ENCODE data around the gene OPTN. TPM values are rescaled to one million over a fixed set of nuclear protein-coding genes. Genes with fewer than 3 reads are reported as not detected.

Gene OPTN
- total RNA-seq, 3 donors from 2014 or later (not counting 1 experiment from before 2014, with no cell fraction given), result 140 to 177 (median 161) TPM

DNA sequence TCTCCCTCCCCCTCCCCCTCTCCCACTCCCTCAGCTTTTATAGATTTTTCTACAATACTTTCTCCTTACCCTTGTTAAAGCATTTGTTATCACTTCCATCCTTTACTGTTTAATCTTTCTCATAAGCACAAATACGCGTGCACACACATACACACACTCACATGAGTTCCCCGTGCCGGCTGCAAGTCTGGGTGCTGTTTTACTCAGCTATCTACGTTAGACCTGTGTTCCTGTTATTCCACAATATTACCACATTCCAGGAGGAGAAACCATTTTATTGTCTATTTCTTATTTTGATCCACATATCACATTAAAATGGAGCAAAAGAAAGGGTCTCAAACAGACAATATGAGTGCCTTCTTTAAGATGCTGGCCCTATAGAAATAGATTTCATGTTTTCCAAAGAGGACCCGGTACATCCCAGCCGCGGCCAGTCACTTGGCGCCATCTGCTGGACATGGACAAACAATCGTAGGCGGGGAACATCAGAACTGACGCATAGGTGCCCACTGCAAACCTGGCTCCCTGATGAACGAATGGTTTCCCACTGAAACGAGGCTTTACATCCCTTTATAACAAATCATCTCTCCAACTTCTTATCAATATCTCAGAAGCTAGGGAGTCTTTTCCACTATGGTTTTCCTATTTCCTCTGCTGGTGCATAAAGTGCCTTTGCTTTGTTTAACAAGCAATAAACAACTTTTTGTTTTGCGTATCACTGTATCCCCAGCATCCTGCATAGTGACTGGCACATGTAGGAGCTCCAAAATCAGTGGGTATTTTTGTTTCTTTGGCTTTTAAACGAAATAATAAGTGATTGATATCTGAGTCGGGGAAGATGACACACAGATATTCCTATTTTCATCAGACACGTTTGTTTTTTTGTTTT lies 25.2 kb upstream of the OPTN start:
- Histone ChIP-seq H3K4me3 (ENCODE audit: low read length) (no peak overlapping the region), H3K9me3 (ENCODE audit: control insufficient read depth, insufficient read depth, low read length) (peaks cover 8% of the 10 kb centered on the region), H3K4me1 (ENCODE audit: control insufficient read depth, insufficient read depth, low read length) (no peaks in the 10 kb centered on the region), H3K27me3 (ENCODE audit: control insufficient read depth, insufficient read depth, low read length) (peaks cover 7% of the 10 kb centered on the region), H3K27ac (ENCODE audit: low read length) (no peak overlapping the region), H3K36me3 (ENCODE audit: control insufficient read depth, insufficient read depth, low read length) (no peaks in the 10 kb centered on the region)
- TF ChIP-seq, protein P1, sequence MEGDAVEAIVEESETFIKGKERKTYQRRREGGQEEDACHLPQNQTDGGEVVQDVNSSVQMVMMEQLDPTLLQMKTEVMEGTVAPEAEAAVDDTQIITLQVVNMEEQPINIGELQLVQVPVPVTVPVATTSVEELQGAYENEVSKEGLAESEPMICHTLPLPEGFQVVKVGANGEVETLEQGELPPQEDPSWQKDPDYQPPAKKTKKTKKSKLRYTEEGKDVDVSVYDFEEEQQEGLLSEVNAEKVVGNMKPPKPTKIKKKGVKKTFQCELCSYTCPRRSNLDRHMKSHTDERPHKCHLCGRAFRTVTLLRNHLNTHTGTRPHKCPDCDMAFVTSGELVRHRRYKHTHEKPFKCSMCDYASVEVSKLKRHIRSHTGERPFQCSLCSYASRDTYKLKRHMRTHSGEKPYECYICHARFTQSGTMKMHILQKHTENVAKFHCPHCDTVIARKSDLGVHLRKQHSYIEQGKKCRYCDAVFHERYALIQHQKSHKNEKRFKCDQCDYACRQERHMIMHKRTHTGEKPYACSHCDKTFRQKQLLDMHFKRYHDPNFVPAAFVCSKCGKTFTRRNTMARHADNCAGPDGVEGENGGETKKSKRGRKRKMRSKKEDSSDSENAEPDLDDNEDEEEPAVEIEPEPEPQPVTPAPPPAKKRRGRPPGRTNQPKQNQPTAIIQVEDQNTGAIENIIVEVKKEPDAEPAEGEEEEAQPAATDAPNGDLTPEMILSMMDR (IDR thresholded peaks at IDR 0.05), result peak; percentile 73
- Mint-ChIP-seq H3K4me1 (peaks cover 0 to 7% of the 10 kb centered on the region in 2 donors), H3K4me3 (no peak overlapping the region), H3K36me3 (no peaks in the 10 kb centered on the region), H3K27me3 (ENCODE audit: low read depth in 2 of 2) (peaks cover 18 to 28% of the 10 kb centered on the region in 2 donors), H3K9me3 (peaks cover 2 to 4% of the 10 kb centered on the region in 2 donors), H3K27ac (no peak overlapping the region)
- 30% methylated on average over 16 of the region's 18 CpGs for WGBS (ENCODE audit: insufficient coverage)
- intact Hi-C loops (cut with micrococcal nuclease), result loop anchor here (5.0 to 10.0 kb wide), 2 partner anchors 173 to 290 kb away; no protein-coding TSS in a partner anchor
- ATAC-seq (peak in 2 of 3 donors; percentile 52 to 83), DNase-seq (peak; percentile 37 to 63)

DNA sequence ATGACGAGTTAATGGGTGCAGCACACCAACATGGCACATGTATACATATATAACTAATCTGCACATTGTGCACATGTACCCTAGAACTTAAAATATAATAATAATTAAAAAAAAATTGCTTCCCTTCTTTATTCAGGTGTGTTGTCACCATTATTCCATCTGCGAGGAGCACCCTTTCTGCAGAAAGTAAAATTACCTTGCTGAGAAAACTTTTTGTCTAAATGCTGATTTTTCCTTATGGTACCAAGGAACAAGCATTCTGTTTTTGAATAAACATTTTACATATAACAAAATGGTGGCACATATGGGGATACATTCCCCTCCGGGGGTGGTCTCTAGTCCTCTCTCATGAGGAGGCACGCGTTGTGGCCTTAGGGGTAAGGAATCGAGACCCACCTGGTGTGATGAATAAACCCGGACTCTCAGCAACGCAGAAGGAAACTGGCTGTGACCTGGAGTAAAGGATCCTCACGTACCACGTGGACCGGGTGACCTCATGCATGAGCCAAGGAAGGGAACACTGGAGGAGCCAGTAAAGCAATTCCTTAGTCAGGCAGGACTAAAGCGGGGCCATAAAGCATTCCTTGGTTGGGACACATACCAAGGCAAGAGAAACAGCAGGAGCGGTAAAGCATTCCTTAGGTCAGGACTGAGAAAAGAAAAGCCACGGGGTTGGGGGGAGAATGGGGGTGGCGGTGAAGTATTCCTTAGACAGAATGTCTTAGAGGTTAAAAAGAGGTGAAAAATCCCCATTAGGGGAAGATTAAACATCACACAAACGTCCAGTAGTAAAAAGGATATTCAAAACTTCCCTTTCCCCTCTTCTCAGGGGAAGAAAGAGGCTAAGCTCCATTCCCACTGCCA lies 20.8 kb upstream of the OPTN start:
- intact Hi-C loops (cut with micrococcal nuclease), result loop anchor here (5.0 to 10.0 kb wide), 2 partner anchors 177 to 294 kb away; no protein-coding TSS in a partner anchor

DNA sequence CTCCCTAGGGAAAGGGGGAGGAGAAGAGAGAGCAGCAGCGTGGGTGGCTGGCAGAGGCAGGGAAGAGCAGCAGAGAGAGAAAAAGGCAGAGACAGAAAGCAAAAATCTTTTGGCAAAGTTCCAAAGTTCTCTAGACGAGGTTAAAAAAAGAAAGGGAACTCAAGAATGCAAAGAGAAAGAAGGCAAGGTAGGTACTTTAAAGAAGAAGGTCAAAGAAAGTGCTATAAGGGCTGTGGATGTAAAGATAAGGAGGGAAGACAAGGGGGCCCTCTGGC lies 20.2 kb upstream of the OPTN start:
- TF ChIP-seq, protein P1 (IDR thresholded peaks at IDR 0.05), result no peak
- H3K27ac ChIP-seq (ENCODE audit: low read length), result no peak overlapping the region
- no peak for DNase-seq
- Mint-ChIP-seq H3K4me1 (peaks cover 0 to 5% of the 10 kb centered on the region in 2 donors), H3K9me3 (peaks cover 9 to 10% of the 10 kb centered on the region in 2 donors), H3K27me3 (ENCODE audit: low read depth in 2 of 2) (peaks cover 15 to 24% of the 10 kb centered on the region in 2 donors), H3K27ac (no peak overlapping the region), H3K36me3 (peaks cover 6% of the 10 kb centered on the region), H3K4me3 (no peak overlapping the region)
- intact Hi-C loops (cut with micrococcal nuclease), result loop anchor here (5.0 to 10.0 kb wide), 2 partner anchors 177 to 295 kb away; no protein-coding TSS in a partner anchor
- H3K4me1 ChIP-seq (ENCODE audit: control insufficient read depth, insufficient read depth, low read length), result no peaks in the 10 kb centered on the region
- no peak for ATAC-seq
- peaks cover 24% of the 10 kb centered on the region for H3K9me3 ChIP-seq (ENCODE audit: control insufficient read depth, insufficient read depth, low read length)
- peaks cover 7% of the 10 kb centered on the region for H3K27me3 ChIP-seq (ENCODE audit: control insufficient read depth, insufficient read depth, low read length)
- H3K36me3 ChIP-seq (ENCODE audit: control insufficient read depth, insufficient read depth, low read length), result no peaks in the 10 kb centered on the region
- H3K4me3 ChIP-seq (ENCODE audit: low read length), result no peak overlapping the region
- WGBS (ENCODE audit: insufficient coverage), result 32% methylated on average over 2 of the region's 2 CpGs

More for the DNA sequence above, 20.8 kb upstream of the OPTN start:
- no peak overlapping the region for H3K27ac ChIP-seq (ENCODE audit: low read length)
- Mint-ChIP-seq H3K36me3 (peaks cover under 1% of the 10 kb centered on the region), H3K4me1 (peaks cover 0 to 7% of the 10 kb centered on the region in 2 donors), H3K27ac (no peak overlapping the region), H3K27me3 (ENCODE audit: low read depth in 2 of 2) (peaks cover 15 to 28% of the 10 kb centered on the region in 2 donors), H3K4me3 (no peak overlapping the region), H3K9me3 (peaks cover 6 to 8% of the 10 kb centered on the region in 2 donors)
- H3K4me1 ChIP-seq (ENCODE audit: control insufficient read depth, insufficient read depth, low read length), result no peaks in the 10 kb centered on the region
- TF ChIP-seq, protein P1 (IDR thresholded peaks at IDR 0.05), result no peak
- H3K36me3 ChIP-seq (ENCODE audit: control insufficient read depth, insufficient read depth, low read length), result no peaks in the 10 kb centered on the region
- no peak overlapping the region for H3K4me3 ChIP-seq (ENCODE audit: low read length)
- ATAC-seq, result no peak
- peaks cover 18% of the 10 kb centered on the region for H3K9me3 ChIP-seq (ENCODE audit: control insufficient read depth, insufficient read depth, low read length)
- peaks cover 7% of the 10 kb centered on the region for H3K27me3 ChIP-seq (ENCODE audit: control insufficient read depth, insufficient read depth, low read length)
- DNase-seq, result no peak
- 96% methylated on average over 12 of the region's 16 CpGs for WGBS (ENCODE audit: insufficient coverage)

Data from natural killer cell (primary cell).